GM13977 (cell line): ENCODE measurements around the gene UPK3BL2.
"Not testable (repeated sequence)": the region's sequence is repeated elsewhere in the genome, so short reads cannot be mapped to it uniquely, and the experiment has no call there.

Experiments used
- DNase-seq: peaks from one replicate; pipeline ENCODE4 v3.0.0; 2012; ENCODE audit warnings: low spot score
- in situ Hi-C: fragments of 300-500 bp; cut with MboI; formaldehyde crosslinking; loops from one replicate; pipeline ENCODE4 v1.12.0; 2022; ENCODE audit warnings: low sequenced_read_pairs, low pct_unique_long_range_greater_than_20kb, mixed read lengths, inconsistent platforms; ENCODE audit not compliant: unreplicated experiment

The UPK3BL2 gene

GRCh38 chr7:102510575-102510974 is 32.9 kb downstream of the UPK3BL2 start:
- in situ Hi-C loops, DNase-seq: not testable (repeated sequence)

DNA sequence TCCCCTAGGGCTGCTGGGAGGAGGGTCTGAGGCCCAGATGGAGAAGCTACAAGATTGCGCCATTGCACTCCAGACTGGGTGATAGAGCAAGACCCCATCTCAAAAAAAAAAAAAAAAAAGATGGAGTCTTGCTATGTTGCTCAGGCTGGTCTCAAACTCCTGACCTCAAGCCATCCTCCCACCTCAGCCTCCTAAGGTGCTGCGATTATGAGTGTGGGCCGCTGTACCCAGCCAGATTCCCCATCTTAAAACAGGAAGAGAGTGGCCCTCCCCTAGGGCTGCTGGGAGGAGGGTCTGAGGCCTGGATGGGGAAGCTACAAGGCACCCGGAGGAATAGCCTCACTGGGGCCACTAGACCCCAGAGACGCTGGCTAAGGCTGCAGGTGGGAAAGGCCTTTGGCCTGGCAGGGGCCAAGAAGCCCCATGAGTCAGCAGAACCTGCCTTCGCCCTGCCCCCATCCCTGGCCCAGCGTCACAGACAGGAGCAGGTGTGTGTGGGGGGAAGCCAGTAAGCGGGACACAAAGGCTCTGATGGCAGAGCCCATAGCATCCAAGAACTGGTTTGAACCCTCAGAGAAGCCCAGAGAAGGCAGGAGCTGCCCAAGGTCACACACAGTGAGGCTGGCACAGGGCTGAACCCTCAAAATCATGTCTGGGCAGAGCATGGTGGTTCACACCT is 35.9 kb downstream of the UPK3BL2 start:
- in situ Hi-C loops, result not testable (repeated sequence)

DNA sequence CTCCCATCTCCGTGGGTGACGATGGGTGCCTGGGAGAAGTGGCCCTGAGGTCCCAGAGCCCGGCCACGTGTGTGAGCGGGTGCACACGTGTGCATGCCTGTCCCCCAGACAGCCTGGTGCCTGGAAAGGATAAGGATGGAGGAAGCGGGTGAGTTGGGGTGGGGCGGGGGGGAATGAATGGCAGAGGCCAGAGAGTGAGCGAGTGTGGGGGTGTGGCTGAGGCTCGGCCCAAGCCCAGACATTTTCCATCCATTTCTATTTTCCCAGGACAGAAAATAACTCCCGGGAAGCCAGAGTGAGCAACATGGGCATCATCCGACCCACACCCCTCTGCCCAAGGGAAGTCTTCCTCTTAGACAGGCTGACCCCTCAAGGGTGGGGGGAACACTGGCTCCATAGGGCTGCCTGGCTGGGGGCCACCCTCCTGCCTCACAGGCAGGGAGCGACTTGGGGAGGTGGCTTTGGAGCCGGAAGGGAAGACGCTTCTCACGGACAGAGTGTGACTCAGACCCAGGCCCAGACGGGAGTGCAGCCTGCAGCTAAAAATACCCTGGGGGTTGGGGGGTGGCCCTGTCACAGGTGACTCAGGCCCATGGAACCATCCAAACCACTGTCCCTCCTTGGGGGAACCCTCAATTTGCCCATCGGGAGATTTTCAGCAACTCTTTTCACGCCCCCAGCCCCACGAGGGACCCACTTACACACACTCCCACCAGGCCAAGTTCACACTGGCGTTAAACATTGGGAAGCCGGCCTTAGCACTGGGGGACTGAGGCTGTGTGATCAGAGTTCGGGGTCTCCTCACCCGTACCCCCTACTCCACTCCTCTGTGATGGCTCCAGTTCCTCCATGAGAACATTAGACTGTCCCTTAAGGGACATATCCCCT is 38.0 kb downstream of the UPK3BL2 start:
- in situ Hi-C loops, DNase-seq: not testable (repeated sequence)

More for the DNA sequence above, 35.9 kb downstream of the UPK3BL2 start:
- not testable (repeated sequence) for DNase-seq

- in situ Hi-C loops, DNase-seq: not testable (repeated sequence)
Observed at GRCh38 chr7:102503141-102503540, 40.4 kb downstream of the UPK3BL2 start.

- in situ Hi-C loops, DNase-seq: not testable (repeated sequence)
Observed at GRCh38 chr7:102498321-102498720, 45.2 kb downstream of the UPK3BL2 start.

DNA sequence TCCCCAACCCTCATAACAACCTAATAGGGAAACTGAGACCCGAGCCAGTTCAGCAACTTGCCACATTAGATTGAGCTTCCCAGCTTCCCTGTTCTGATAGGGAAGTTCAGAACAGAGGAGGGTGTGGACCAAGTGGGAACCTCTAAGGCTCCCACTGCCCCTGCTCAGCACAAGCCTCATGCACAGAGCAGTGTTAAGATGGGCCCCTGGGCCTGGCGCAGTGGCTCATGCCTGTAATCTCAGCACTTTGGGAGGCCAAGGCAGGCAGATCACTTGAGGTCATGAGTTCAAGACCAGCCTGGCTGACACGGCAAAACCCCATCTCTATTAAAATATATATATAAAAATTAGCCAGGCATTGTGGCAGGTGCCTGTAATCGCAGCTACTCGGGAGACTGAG is 46.2 kb downstream of the UPK3BL2 start:
- DNase-seq, in situ Hi-C loops: not testable (repeated sequence)

DNA sequence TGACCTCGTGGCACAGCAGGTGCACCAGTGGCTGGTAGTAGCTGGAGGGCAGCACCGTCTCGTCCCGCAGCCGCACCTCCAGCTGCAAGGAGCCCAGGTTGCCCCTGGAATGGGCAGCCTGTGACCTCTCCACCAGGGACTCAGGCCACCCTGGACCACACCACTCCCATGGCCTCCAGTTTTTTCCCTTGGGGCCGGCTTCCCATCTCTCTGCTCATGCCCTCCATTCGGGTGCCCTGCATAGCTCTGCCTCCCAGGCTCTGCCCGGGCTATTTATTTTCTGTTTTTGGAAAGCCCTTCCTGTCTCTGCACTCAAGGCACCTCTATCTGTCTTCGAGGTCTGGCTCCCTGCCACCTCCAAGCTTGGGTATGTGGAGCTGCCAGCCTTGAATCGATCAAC is 46.6 kb downstream of the UPK3BL2 start:
- in situ Hi-C loops, DNase-seq: not testable (repeated sequence)

DNA sequence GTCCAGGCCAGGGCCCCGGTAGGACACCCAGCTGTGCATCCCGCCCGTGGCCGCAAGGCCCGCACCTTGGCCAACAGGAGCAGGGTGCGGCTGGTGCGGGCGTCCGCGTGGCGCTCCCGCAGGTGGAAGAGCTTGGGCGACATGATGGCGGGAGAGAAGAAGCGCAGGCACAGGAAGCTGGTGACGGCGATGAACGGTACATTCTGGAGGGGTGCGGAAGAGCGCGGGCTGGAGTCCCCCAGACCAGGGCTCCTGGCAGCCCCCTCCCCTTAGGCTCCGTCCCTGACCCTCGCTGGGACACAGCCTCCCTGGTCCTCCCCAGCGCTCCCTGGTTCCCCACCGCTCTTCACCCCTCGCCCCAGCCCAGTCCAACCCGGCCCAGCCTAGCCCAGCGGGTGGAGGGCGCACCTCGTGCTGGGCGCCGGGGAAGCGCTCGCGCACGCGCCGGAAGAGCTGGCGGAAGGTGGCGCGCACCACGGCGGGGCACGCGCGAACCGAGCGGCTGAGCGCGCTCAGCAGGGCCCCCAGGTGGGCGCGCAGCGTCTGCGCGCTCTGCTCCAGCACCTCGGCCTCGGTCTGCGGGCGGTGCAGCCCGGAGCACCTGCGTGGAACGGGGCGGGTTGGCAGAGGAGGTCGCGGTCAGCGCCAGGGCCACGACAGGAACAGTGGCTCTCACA is 48.9 kb downstream of the UPK3BL2 start:
- DNase-seq, in situ Hi-C loops: not testable (repeated sequence)

DNA sequence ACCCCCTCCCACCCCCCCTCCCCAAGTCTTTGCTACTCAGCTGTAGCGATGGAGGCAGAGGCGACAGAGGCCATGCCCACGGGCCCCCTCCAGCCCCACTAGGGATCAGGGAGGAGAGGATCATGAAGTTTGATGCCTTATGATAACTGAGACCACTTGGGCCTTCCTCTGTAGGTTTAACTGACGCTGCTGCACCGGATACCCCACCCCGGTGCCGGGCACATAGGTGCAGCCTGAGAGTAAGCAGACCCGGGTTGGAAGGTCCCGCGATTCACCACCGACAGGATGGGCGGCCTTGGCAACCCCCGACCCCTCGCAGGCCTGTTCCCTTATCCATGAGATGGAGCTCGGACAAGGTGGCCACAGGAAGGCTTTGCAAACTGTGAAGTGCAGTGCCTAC is 49.5 kb downstream of the UPK3BL2 start:
- DNase-seq, in situ Hi-C loops: not testable (repeated sequence)

GRCh38 chr7:102493220-102493935 is 50.1 kb downstream of the UPK3BL2 start:
- DNase-seq, in situ Hi-C loops: not testable (repeated sequence)

DNA sequence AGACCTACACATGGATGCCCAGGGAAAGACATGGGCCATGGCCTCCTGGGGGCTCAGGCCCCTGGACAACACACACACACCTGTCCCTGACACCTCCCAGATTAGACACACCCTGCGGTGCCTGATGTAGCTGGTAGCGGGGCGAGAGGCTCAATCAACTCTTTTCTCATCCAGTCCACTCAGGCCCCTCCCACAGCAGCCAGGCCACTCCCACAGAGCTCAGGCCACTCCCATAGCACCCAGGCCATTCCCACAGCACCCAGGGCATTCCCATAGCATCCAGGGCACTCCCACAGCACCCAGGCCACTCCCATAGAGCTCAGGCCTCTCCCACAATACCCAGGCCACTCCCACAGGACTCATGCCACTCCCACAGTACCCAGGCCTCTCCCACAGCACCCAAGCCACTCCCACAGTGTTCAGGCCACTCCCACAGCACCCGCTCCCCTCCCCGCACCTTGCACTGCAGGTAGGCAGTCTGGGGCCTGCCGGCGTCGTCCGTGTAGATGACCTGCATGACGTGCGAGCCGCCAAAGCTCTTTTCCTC is 52.9 kb downstream of the UPK3BL2 start:
- in situ Hi-C loops, result not testable (repeated sequence)

More for the DNA sequence above, 52.9 kb downstream of the UPK3BL2 start:
- DNase-seq, result not testable (repeated sequence)
